GM12878 (cell line): Measurements from ENCODE around the gene BMAL1. TPM values are rescaled to one million over a fixed set of nuclear protein-coding genes. Genes with fewer than 3 reads are reported as not detected.

ENCODE experiments used
- ATAC-seq: fragments of 200-7000 bp; cut with Tn5 transposase; 3 replicates; pipeline ENCODE4 v1.9.1; 2020; ENCODE audit warnings: mild to moderate bottlenecking, moderate library complexity
- BruUV-seq: library from RNA; stranded (reverse); fragments of 400-500 nt; replicated peaks from 2 replicates; lab custom pipeline; 2021; lab: Mats Ljungman, UMichigan
- CTCF ChIA-PET: fragments of 300-600 bp; sonication (Branson Sonifier 250); formaldehyde crosslinking; extraction: SDS; loops from one replicate; lab custom pipeline; 2021; ENCODE audit warnings: inconsistent platforms; lab: Yijun Ruan, JAX
- POLR2A ChIA-PET: fragments of 350-600 bp; formaldehyde crosslinking; extraction: SDS; loops from one replicate; lab custom pipeline; 2021; ENCODE audit warnings: inconsistent platforms; lab: Charles Lee
- RAD21 ChIA-PET: fragments of 300-600 bp; sonication (Branson Sonifier 250); formaldehyde crosslinking; loops from one replicate; lab custom pipeline; 2023; ENCODE audit warnings: antibody characterized with exemption; ENCODE audit not compliant: unreplicated experiment; lab: Charles Lee
- SMC1A ChIA-PET: fragments of 300-600 bp; sonication (Branson Sonifier 250); formaldehyde crosslinking; loops from one replicate; lab custom pipeline; 2023; ENCODE audit not compliant: unreplicated experiment, uncharacterized antibody; lab: Charles Lee
- DNase-seq: peaks from one replicate; pipeline ENCODE4 v3.0.0-alpha.2; 2011; ENCODE audit warnings: low read depth, low spot score
- FAIRE-seq: peaks from 3 replicates; lab custom pipeline; 2011; peaks lifted over from hg19 to GRCh38; lab: Jason Lieb, UNC
- H2AFZ ChIP-seq: 2 replicates; pipeline ENCODE4 v1.6.0; 2011; ENCODE audit warnings: low read depth, low read length, control low read depth; ENCODE audit not compliant: control insufficient read depth
- H3K27ac ChIP-seq: 2 replicates; pipeline ENCODE4 v1.5.1; 2011; ENCODE audit warnings: control low read depth; ENCODE audit not compliant: control insufficient read depth, insufficient read depth
- H3K27me3 ChIP-seq, 2 experiments: replicated peaks in 1 of 2; 2 replicates each; pipeline versions ENCODE4 v1.6.0 to v1.6.1; 2011; ENCODE audit warnings: low read length in 1 of 2; ENCODE audit not compliant: control insufficient read depth in 2 of 2, insufficient read depth in 2 of 2
- H3K36me3 ChIP-seq, 2 experiments: 2 replicates each; pipeline ENCODE4 v1.5.1; 2011; ENCODE audit warnings: low read length in 1 of 2; ENCODE audit not compliant: control insufficient read depth in 2 of 2, insufficient read depth in 2 of 2
- H3K4me1 ChIP-seq: 2 replicates; pipeline ENCODE4 v1.6.1; 2011; ENCODE audit warnings: mild to moderate bottlenecking, low read length, moderate library complexity, mixed read lengths; ENCODE audit not compliant: control insufficient read depth, insufficient read depth
- H3K4me2 ChIP-seq: 2 replicates; pipeline ENCODE4 v1.6.0; 2011; ENCODE audit warnings: control low read depth; ENCODE audit not compliant: control insufficient read depth, insufficient read depth
- H3K4me3 ChIP-seq: fragments of 200-600 bp; sonication (generic); 2 replicates; pipeline ENCODE4 v1.5.1; 2016
- H3K79me2 ChIP-seq: 2 replicates; pipeline ENCODE4 v1.6.0; 2011; ENCODE audit warnings: low read length; ENCODE audit not compliant: control insufficient read depth, insufficient read depth
- H3K9ac ChIP-seq: 2 replicates; pipeline ENCODE4 v1.8.0; 2011; ENCODE audit warnings: low read length, control low read depth, mixed read lengths; ENCODE audit not compliant: control insufficient read depth, insufficient read depth
- H3K9me3 ChIP-seq: replicated peaks from 3 replicates; pipeline ENCODE4 v1.5.1; 2011; ENCODE audit warnings: mild to moderate bottlenecking, low read length; ENCODE audit not compliant: control insufficient read depth, insufficient read depth
- H4K20me1 ChIP-seq: 2 replicates; pipeline ENCODE4 v1.6.0; 2011; ENCODE audit not compliant: control insufficient read depth, insufficient read depth
- BACH1 ChIP-seq: fragments of 450-650 bp; IDR thresholded peaks from 2 replicates; pipeline ENCODE4 v1.6.1; 2017; ENCODE audit warnings: mild to moderate bottlenecking, borderline replicate concordance
- BHLHE40 ChIP-seq, 2 experiments: fragments of 450-650 bp in 1 of 2; IDR thresholded peaks; 2 replicates each; pipeline ENCODE4 v1.6.1; 2011 to 2017; ENCODE audit warnings: low read depth in 2 of 2, borderline replicate concordance in 1 of 2, improper control_type of control experiment in 1 of 2, low read length in 1 of 2, mild to moderate bottlenecking in 1 of 2
- ESRRA ChIP-seq: IDR thresholded peaks from 2 replicates; pipeline ENCODE4 v1.6.1; 2012; ENCODE audit warnings: mild to moderate bottlenecking, low read length, improper control_type of control experiment
- GABPA ChIP-seq: IDR thresholded peaks from 2 replicates; pipeline ENCODE4 v1.6.1; 2014; ENCODE audit warnings: antibody characterized with exemption, low read depth, mild to moderate bottlenecking, inconsistent platforms
- GATAD2B ChIP-seq: fragments of 450-650 bp; conservative IDR thresholded peaks from 2 replicates; pipeline ENCODE4 v1.6.1; 2017; ENCODE audit warnings: low read depth, mild to moderate bottlenecking, moderate library complexity
- HSF1 ChIP-seq: fragments of 150-350 bp; IDR thresholded peaks from 2 replicates; pipeline ENCODE4 v1.6.1; 2014; ENCODE audit warnings: mild to moderate bottlenecking, low read depth, low read length
- JUND ChIP-seq: IDR thresholded peaks from 2 replicates; pipeline ENCODE4 v1.6.1; 2012; ENCODE audit warnings: low read depth, mild to moderate bottlenecking, low read length, improper control_type of control experiment, moderate library complexity
- MTA3 ChIP-seq: IDR thresholded peaks from 2 replicates; pipeline ENCODE4 v1.6.1; 2012; ENCODE audit warnings: low read length, inconsistent platforms, borderline replicate concordance
- MXI1 ChIP-seq: fragments of 150-350 bp; IDR thresholded peaks from 2 replicates; pipeline ENCODE4 v1.6.1; 2011; ENCODE audit warnings: low read depth, mild to moderate bottlenecking, inconsistent platforms, low read length, improper control_type of control experiment
- PML ChIP-seq: IDR thresholded peaks from 2 replicates; pipeline ENCODE4 v1.6.1; 2012; ENCODE audit warnings: low read length, inconsistent platforms
- POLR2A ChIP-seq: IDR thresholded peaks from 2 replicates; pipeline ENCODE4 v1.6.1; 2011; ENCODE audit warnings: low read depth, mild to moderate bottlenecking, low read length
- RFX5 ChIP-seq: IDR thresholded peaks from 2 replicates; pipeline ENCODE4 v1.6.1; 2011; ENCODE audit warnings: low read depth, low read length, improper control_type of control experiment
- SPI1 ChIP-seq: IDR thresholded peaks from 2 replicates; pipeline ENCODE4 v1.6.1; 2011; ENCODE audit warnings: low read depth, mild to moderate bottlenecking, low read length, moderate library complexity, borderline replicate concordance; ENCODE audit not compliant: insufficient read depth
- SREBF1 ChIP-seq: IDR thresholded peaks from 2 replicates; pipeline ENCODE4 v1.6.1; 2012; ENCODE audit warnings: mild to moderate bottlenecking, low read length
- SUPT20H ChIP-seq: IDR thresholded peaks from 2 replicates; pipeline ENCODE4 v1.6.1; 2011; ENCODE audit warnings: low read depth, mild to moderate bottlenecking, low read length, moderate library complexity, borderline replicate concordance; ENCODE audit not compliant: control insufficient read depth
- YY1 ChIP-seq: IDR thresholded peaks from 2 replicates; pipeline ENCODE4 v1.6.1; 2011; ENCODE audit warnings: low read depth, mild to moderate bottlenecking, low read length
- ZNF217 ChIP-seq: fragments of 450-650 bp; IDR thresholded peaks from 2 replicates; pipeline ENCODE4 v1.6.1; 2017; ENCODE audit warnings: antibody characterized with exemption, mild to moderate bottlenecking
- ZNF687 ChIP-seq: fragments of 450-650 bp; IDR thresholded peaks from 2 replicates; pipeline ENCODE4 v1.6.1; 2017; ENCODE audit warnings: mild to moderate bottlenecking, moderate library complexity
- ZZZ3 ChIP-seq: IDR thresholded peaks from 2 replicates; pipeline ENCODE4 v1.6.1; 2011; ENCODE audit warnings: low read depth; ENCODE audit not compliant: control insufficient read depth, insufficient read length
- WGBS: methylation state at CpG from one replicate; pipeline ENCODE4 v1.1.6; 2016; ENCODE audit warnings: low lambda C conversion rate; ENCODE audit not compliant: insufficient replicate concordance, insufficient coverage; ENCODE audit errors: missing lambda C conversion rate; 5-methylcytosine and 5-hydroxymethylcytosine counted together
- in situ Hi-C: fragments of 300-500 bp; cut with MboI; formaldehyde crosslinking; loops from 9 replicates; pipeline ENCODE4 v1.14.3; 2018; ENCODE audit warnings: mixed read lengths
- intact Hi-C: fragments of 100-400 bp; cut with micrococcal nuclease; formaldehyde crosslinking; loops from one replicate; pipeline ENCODE4 v1.14.2; 2022; ENCODE audit not compliant: unreplicated experiment
- polyA plus RNA-seq, 11 experiments: library from polyadenylated mRNA; depleted of rRNA in 4 of 11; unstranded in 6 of 11; stranded (reverse) in 5 of 11; fragments of >200 nt; fragmentation: Nextera tagmentation in 4 of 11; fragmentation: Illumina TruSeq in 1 of 11; extraction: Ambion mirVana in 4 of 11; extraction: Trizol in 1 of 11; gene quantifications; 1 replicate in 1 of 11; 2 replicates in 10 of 11; pipeline versions ENCODE4 v1.2.1 to v1.2.3, GENCODE V29; 2011 to 2016; ENCODE audit warnings: inconsistent platforms in 2 of 11, missing spikeins in 2 of 11, low read depth in 1 of 11
- total RNA-seq, 4 experiments: library from RNA; depleted of rRNA in 3 of 4; stranded (reverse); fragments of >200 nt in 3 of 4; fragmentation: Illumina TruSeq in 1 of 4; extraction: Trizol in 1 of 4; gene quantifications; 2 replicates each; pipeline versions ENCODE4 v1.2.1 to v1.2.3, GENCODE V29; 2013 to 2021

The BMAL1 gene
- total and polyA plus RNA-seq, 10 of the 15 experiments (the other 5 are each of a cell fraction or from before 2014, with no cell fraction given), result 3.5 to 40.6 (median 13.6) TPM

GRCh38 chr11:13260963-13261588 lies 16.5 kb upstream of the BMAL1 start (continued):
- TF ChIP-seq POLR2A, result no peak
- no peak for TF ChIP-seq YY1
- no peak for TF ChIP-seq BACH1
- no peak for TF ChIP-seq SUPT20H
- no peak for TF ChIP-seq MXI1
- TF ChIP-seq GATAD2B, result no peak
- TF ChIP-seq RFX5, result no peak

GRCh38 chr11:13261591-13262061 lies 16.0 kb upstream of the BMAL1 start:
- Histone ChIP-seq H3K9ac (no peak overlapping the region), H3K4me2 (no peak overlapping the region), H3K27me3 (peaks cover 3 to 5% of the 10 kb centered on the region in 2 experiments; a peak in 2 of 4 replicates), H3K27ac (no peak overlapping the region), H3K4me1 (no peaks in the 10 kb centered on the region), H3K79me2 (no peaks in the 10 kb centered on the region), H3K9me3 (no peaks in the 10 kb centered on the region), H4K20me1 (no peaks in the 10 kb centered on the region; the same call in 1 of the 2 replicates), H3K4me3 (no peak overlapping the region), H2AFZ (no peak overlapping the region), H3K36me3 (no peaks in the 10 kb centered on the region)
- RAD21 ChIA-PET, result no interaction called here
- FAIRE-seq (no peak), ATAC-seq (no peak), DNase-seq (no peak)
- in situ Hi-C loops, result no loop called here
- CTCF ChIA-PET, result interaction anchor here (1.2 to 3.8 kb wide), 7 partner anchors 11 to 99 kb away, joined by 3 to 26 read pairs (median 6); no protein-coding TSS in a partner anchor
- POLR2A ChIA-PET, result no interaction called here
- intact Hi-C loops, result no loop called here
- SMC1A ChIA-PET, result interaction anchor here (1.6 to 3.8 kb wide), 6 partner anchors 9 to 76 kb away, joined by 3 to 14 read pairs (median 6); no protein-coding TSS in a partner anchor
- BruUV-seq, result no TSS peak
- WGBS, result 18% methylated on average over 8 of the region's 8 CpGs
- no peak for TF ChIP-seq ZNF217
- TF ChIP-seq PML, result no peak
- no peak for TF ChIP-seq SREBF1
- TF ChIP-seq HSF1, result no peak
- no peak for TF ChIP-seq ZZZ3
- TF ChIP-seq BHLHE40 (IDR thresholded peaks at IDR 0.05; ENCODE audit: borderline replicate concordance in 1 of 2, low read depth in 2 of 2, low read length in 1 of 2), result no peak
- no peak for TF ChIP-seq ZNF687
- TF ChIP-seq JUND, result no peak
- no peak for TF ChIP-seq SPI1
- no peak for TF ChIP-seq SUPT20H
- no peak for TF ChIP-seq GABPA
- TF ChIP-seq ESRRA, result no peak
- no peak for TF ChIP-seq MTA3
